HG03460 (cell line): Measurements from ENCODE around the gene TRPM2.

Source experiments
- ATAC-seq: cut with Tn5 transposase; IDR thresholded peaks from one replicate; pipeline ENCODE4 v1.9.1; 2021; ENCODE audit not compliant: unreplicated experiment

Gene TRPM2

DNA sequence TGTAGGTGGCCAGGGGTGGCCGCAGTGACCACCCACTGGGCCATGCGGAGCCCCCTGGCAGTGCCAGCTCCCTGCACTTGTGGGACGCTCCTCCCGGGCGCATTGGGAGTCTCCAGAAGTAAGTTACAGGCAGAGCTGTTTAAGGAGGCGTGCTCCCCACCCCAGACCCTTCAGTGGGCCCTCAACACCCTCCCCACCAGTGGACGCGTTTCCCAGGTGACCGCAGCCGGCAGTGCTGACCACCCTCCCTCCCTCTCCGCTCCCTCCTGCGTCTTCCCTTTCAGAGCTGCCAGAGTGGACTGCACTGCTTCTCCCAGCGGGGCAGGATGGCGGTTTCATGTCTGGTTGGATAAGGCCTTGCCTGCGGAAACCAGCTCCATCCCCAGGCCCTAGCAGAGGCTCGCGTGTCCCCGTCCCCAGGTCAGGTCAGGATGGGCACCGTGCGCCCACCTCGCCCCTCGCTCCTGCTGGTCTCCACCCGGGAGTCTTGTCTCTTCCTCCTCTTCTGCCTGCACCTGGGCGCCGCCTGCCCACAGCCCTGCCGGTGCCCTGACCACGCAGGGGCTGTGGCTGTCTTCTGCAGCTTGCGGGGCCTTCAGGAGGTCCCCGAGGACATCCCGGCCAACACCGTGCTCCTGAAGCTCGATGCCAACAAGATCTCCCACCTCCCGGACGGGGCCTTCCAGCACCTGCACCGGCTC lies 102.9 kb downstream of the TRPM2 start:
- no peak for ATAC-seq

DNA sequence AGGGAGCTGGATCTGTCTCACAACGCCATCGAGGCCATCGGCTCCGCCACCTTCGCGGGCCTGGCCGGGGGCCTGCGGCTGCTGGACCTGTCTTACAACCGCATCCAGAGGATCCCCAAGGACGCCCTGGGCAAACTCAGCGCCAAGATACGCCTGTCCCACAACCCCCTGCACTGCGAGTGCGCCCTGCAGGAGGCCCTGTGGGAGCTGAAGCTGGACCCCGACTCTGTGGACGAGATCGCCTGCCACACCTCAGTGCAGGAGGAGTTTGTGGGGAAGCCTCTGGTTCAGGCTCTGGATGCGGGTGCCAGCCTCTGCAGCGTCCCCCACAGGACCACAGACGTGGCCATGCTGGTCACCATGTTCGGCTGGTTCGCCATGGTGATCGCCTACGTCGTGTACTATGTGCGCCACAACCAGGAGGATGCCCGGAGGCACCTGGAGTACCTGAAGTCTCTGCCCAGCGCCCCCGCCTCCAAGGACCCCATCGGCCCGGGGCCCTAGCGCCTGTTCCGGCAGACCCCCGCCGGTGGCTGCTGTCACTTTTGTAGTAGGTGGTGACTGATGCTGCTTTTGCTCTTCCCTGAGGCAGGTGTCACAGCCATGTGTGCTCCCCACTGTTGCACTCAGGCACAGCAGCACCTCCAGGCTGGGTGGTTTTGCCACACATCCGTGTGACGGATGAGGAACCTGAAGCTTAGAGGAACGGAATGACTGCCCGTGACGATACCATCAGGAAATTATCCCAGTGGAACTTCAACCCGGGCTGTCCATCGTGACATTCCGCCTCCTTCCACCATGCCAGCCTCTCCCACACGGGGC lies 103.7 kb downstream of the TRPM2 start:
- ATAC-seq = no peak

DNA sequence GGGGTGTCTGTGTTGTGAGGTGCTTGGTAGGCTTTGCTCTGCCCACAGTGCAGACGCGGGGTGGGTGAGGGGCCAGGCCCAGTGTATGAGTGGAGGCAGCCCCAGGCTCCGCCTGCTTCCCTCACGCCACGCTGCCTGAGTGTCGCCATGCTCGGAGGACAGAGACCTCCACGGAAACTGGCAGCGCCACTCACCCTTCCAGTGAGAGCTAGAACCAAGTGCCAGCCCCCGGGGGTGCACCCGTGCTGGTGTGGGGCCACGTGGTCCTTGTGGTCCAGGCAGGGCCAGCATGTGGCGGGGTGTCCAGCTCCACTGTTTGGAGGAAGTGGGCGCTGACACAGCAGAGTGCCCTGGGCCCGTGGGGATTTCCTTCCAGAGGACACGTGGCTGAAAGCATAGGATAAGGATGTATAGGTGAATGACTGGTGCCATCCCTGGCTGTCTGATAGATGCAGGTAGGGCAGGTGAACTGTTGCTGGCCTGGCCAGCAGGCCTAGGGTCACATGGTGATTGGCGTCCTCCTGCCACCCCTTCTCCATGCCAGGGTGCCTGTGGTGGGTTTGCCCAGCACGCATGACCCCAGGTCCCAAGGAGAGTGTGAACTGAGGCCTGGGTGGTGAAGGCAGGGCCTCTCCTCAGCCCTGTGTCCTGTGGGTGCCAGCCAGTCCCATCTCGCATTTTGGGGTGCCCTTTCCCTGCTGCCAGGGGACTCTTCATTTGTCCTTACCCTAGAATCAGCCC lies 105.7 kb downstream of the TRPM2 start:
- no peak for ATAC-seq

DNA sequence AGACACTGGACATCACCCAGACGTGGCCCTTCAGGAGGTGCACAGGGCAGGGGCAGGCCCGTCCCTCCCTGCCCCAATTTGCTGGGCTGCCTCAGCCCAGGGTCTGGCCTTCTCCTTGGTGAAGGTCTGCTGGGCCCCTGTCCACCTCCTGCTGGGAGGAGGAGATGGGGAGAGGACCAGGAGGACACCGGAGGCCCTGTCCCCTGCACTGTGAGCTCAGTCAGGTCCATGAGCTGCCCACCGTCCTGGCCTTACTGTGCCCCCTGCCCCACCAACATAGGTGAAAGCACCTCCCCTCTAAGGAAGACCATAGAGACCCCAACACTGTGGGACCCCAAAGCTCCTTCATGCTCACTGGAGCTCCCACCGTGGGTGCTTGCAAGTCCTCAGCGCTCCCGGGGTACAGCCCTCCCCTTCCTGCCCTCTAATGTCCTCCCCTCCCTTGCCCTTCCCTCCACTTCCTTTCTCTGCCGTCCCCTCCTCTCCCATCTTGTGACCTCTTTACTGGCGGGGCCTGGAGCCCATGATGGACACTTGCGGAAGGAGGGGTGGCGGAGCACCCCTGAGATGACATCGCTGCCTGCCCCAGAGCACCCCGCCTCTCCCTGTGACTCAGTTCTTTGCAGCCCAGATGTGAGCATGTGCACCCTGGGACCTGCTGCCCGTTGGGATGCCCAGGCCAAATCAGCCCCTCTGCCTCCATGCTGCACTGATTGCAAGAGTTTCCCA lies 106.5 kb downstream of the TRPM2 start:
- ATAC-seq = no peak

DNA sequence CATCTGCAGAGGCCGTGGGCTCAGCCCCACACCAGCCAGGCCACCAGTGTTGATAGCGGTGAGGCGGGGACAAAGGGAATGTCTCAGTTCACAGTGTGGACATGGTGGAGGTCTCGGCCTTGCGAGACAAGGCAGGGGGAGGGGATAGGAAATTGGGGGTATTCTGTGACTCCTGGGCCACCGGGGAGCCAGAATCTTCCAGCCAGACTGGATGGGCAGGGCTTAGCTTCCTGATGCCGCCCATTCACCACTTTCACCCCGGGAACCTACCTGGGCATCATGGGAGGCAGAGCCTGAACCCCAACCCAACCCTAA lies 107.0 kb downstream of the TRPM2 start:
- no peak for ATAC-seq

- ATAC-seq = no peak
Observed at GRCh38 chr21:44461005-44461404, 107.6 kb downstream of the TRPM2 start.

DNA sequence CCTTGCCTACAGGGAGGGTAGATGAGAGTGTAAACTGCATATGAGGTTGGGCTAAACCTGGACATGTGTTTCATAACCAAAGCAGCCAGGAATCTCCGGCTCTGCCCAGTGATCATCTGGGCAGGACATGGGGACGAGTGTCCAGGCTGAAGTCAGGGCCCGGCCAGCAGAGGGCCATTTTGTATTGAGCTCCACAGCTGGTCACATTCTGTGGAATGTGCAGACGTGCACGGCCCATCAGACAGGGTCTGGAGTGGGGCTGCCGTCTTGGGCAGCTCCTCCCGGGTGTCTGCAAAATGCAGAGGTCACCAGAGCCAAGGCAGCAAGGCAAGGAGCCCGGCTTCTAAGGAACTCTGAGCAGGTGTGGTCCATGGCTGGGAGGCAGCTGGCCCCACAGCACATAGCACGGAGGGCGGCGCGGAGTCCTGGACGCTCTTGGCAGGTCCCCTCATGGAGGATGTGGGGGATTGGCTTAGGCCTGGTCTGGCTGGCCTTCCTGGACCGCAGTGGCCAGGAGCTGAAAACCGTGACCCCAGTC lies 108.1 kb downstream of the TRPM2 start:
- ATAC-seq = no peak

DNA sequence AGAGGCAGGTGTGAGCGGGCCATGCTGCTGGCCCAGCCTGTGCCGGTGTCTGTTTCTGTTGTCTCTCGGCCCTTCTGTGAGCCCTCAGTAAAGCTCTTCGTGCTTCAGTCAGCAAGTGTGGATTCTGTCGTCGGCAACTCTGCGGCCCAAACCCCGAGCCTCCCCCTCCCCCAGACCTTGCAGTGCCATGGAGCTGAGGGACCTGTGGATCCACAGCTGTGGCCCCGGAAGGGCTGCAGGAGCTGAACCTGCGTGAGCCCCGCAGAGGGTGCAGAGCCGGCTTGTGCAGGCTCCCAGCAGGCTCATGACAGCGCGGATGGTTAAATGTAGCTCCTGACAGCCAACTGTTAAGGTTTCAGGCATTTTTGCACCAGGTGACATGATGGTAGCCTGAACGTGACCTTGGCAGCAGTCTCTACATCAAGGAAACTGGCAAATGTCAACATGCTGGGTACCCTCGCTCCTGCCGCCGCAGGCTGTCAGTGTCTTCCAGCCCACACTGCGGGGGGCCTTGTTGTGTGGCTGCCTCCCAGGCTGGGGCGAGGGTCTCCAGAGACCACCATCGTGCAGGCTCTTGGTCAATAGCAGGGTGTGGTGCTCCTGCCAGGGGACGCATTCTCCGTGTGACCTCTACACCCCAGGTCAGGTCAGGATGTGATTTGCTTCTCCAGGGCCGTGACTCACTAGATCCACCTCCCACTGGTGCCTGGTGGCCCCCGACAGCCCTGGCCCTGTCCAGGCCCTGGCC lies 108.8 kb downstream of the TRPM2 start:
- ATAC-seq = no peak

DNA sequence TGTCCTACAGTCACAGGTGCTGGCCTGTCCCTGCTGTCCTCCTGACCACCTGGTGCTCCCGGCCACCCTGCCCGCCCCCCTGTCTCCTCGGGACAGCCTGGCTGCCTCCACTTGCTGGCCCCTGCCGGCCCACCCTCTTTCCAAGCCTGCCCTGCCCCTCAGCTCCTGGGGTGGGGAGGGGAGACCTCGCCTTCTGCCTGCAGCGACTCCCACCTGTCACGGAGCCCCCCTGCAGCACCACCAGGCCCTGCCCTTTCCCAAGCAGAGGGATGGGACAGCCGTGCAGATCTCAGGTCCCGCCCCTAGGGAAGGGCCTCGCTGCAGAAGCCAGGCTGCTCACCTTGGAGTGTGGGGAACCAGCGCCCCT lies 109.4 kb downstream of the TRPM2 start:
- no peak for ATAC-seq

DNA sequence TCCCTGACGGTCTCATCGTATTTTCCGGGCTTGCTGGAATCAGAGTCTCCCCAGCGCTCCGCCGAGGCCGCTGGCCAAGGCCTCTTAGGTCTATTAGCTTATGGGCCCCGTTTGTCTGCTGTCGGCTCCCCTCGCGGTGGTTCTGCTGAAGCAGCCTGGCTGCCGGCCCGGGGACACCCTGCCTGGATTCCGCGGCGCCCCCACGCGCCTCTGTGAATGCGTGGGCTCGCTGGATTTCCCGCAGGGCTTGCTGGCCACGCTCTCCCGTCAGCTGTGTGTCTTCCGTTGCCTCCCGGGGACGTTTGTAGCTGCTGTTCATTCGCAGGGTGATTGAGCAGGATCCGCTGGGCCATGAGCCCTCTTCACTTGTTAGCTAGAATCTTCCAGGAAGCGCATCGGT lies 110.3 kb downstream of the TRPM2 start:
- ATAC-seq = no peak

DNA sequence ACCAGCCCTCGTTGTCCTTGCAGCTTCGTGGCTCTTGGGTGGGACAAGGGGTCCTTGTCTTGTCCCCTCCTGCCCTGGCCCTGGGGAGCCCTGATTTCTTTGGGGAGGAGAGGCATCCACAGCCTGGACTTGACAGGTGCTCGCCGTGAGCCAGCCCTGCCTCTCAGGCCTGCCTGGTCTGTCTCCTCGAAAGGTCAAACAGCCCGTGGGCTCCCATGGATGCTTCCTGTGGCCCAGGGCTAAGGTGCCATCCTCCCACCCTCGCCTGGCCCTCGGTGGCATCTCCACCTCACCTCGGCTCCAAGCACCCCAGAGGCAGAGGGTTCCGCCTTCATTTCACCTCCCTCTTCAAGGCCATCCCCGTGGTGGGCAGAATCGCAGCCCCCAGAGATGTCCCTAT lies 110.9 kb downstream of the TRPM2 start:
- ATAC-seq = no peak

DNA sequence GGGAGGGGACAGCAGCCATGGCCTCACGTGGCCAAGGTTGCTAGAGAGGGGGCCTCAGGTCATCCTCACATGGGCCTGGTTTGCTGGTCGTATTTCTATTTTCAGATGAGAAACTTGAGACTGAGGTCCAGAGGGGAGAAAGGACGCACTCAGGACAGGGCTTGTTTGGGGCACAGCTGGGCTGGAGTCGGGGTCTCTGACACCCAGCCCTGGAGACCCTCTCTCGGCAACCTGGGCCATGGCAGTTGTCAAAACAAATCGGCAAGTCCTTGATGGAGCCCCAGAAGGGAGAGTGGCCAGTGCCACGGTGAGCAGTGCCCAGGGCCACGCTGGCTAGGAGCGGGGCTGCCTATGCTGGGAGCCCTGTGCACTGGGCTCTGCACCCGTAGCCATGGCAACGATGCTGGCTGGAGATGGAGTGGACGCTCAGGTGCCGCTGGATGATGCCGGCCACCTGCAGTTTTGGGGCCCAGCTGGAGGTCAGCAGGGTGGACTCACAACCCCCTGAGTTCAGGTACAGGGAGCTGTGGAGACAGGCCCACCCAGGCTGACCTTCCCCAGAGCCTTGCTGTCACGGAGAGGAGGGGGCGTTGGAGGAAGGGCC lies 113.0 kb downstream of the TRPM2 start:
- ATAC-seq = no peak

DNA sequence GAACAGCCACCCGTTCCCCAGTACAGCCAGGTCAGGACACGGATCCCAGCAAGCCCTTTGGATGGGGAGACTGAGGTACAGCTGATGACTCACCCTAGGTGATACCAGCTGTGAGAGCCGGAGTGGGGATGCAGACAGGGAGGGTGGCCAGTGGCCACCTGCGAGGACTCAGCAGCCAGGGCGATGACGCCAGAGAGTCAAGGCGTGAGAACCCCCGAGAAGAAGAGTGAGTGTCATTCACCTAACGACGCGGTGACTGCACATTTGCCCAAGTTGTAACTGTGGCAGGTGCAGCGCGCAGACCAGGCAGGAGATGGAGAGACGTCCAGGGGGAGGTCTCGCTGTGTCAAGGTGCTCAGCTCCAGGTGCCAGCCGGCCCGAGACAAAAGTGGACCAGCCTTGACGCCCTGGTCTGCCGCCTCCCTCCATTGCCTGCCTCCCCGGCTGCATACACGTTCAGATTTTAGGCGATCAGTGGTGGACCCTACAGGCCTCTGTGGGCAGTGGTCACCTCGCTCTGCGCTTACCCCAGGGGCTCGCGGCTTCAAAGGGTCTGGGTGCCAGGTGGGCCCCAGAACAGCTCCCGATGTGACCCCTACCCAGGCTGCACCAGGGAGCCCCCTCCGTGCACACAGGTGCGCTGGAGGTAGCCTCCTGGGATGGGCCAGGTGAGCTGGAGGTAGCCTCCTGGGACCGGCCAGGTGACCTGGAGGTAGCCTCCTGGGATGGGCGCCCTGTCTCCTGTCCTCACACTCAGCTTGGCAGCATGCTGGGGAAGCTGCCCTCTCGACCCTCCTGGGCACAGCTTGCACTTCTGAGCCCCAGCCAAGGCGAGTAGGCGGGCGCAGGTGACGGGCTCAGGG lies 113.8 kb downstream of the TRPM2 start:
- no peak for ATAC-seq

DNA sequence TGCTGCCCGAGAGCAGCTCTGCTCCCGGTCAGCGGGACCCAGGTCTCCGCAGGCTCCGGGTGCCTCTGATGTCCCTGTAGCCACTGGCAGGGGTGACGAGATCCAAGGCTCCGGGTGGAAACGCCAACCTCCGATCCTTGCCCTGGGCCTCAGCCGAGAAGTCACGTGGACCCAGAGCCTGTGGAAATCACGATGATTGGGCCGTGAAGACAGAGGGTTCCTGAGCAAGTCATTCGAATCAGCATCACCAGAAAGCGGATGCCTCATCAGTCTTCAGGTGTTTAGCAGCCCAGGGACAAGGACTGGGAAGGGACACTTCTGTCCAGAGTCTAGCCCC lies 114.4 kb downstream of the TRPM2 start:
- ATAC-seq = no peak

GRCh38 chr21:44471341-44471740 lies 117.9 kb downstream of the TRPM2 start:
- ATAC-seq = no peak

- no peak for ATAC-seq
Observed at GRCh38 chr21:44471996-44472395, 118.6 kb downstream of the TRPM2 start.

DNA sequence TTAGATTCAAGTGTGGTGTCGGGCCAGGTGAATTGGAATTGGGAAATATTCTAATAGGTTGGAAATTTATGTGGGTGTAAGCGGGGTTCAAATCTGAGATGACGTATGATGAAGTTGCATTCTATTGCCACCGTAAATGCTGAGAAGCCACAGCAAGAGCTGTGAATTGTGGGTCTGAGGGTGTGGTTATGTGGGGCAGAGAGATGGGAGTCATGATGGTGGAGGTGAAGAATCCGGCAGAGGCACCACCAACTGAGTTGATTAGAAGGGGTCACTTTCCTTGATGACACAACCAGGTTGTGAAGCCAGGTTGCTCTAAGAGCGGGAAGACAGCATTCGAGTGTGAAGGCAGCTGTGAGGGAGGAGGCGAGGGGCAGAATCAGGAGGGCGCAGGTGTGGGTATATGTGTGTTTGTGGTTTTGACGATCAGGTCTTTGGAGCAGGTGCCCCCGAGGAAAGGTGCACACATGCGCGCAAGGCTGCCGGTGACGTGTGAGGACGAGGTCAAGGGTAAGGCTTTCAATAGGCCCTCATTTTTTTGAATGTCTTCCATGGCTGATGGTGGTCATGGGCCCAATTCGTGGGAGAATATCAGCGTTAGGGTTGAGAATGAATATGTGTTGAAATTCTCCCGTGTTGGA lies 120.6 kb downstream of the TRPM2 start:
- ATAC-seq = no peak

- no peak for ATAC-seq
Observed at GRCh38 chr21:44475266-44475845, 121.9 kb downstream of the TRPM2 start.
